BE2C (cell line): Measurements from ENCODE around the gene BCL2L13.

Experiments used
- DNase-seq: peaks from one replicate; pipeline ENCODE4 v3.0.0-alpha.2; 2020
- H3K27me3 ChIP-seq: fragments of 250-450 bp; sonication (Bioruptor Pico); 2 replicates; pipeline ENCODE4 v1.5.1; 2020; ENCODE audit warnings: mild to moderate bottlenecking
- H3K36me3 ChIP-seq: fragments of 250-450 bp; sonication (Bioruptor Pico); 2 replicates; pipeline ENCODE4 v1.5.1; 2020; ENCODE audit warnings: mild to moderate bottlenecking
- H3K4me1 ChIP-seq: fragments of 250-450 bp; sonication (Bioruptor Pico); 2 replicates; pipeline ENCODE4 v1.5.1; 2020
- H3K4me3 ChIP-seq: 2 replicates; pipeline ENCODE4 v1.5.1; 2011; ENCODE audit warnings: low read depth, low read length
- H3K9me3 ChIP-seq: fragments of 250-450 bp; sonication (Bioruptor Pico); 2 replicates; pipeline ENCODE4 v1.5.1; 2020
- CTCF ChIP-seq: IDR thresholded peaks from 2 replicates; pipeline ENCODE4 v1.5.1; 2012; ENCODE audit warnings: mild to moderate bottlenecking, low read depth, low read length

BCL2L13 gene

GRCh38 chr22:17672417-17672991 lies 33.9 kb downstream of the BCL2L13 start:
- TF ChIP-seq CTCF, result no peak
- peak overlapping the region; percentile 10 for H3K4me3 ChIP-seq
- DNase-seq, result peak; percentile 24

GRCh38 chr22:17674152-17674551 lies 35.6 kb downstream of the BCL2L13 start:
- no peak for DNase-seq
- no peaks in the 10 kb centered on the region for H3K27me3 ChIP-seq
- TF ChIP-seq CTCF, result no peak

More at GRCh38 chr22:17672417-17672991, 33.9 kb downstream of the BCL2L13 start:
- Histone ChIP-seq H3K27me3 (no peaks in the 10 kb centered on the region), H3K4me1 (peaks cover 28% of the 10 kb centered on the region), H3K9me3 (no peaks in the 10 kb centered on the region), H3K36me3 (peaks cover 11% of the 10 kb centered on the region)

GRCh38 chr22:17675584-17675983 lies 37.0 kb downstream of the BCL2L13 start:
- Histone ChIP-seq H3K4me1 (peaks cover 22% of the 10 kb centered on the region), H3K27me3 (no peaks in the 10 kb centered on the region), H3K36me3 (peaks cover 2% of the 10 kb centered on the region), H3K9me3 (no peaks in the 10 kb centered on the region), H3K4me3 (no peak overlapping the region)
- no peak for DNase-seq
- no peak for TF ChIP-seq CTCF

More at GRCh38 chr22:17674152-17674551, 35.6 kb downstream of the BCL2L13 start:
- Histone ChIP-seq H3K9me3 (no peaks in the 10 kb centered on the region), H3K4me1 (peaks cover 28% of the 10 kb centered on the region), H3K36me3 (peaks cover 9% of the 10 kb centered on the region), H3K4me3 (no peak overlapping the region)

- no peaks in the 10 kb centered on the region for H3K9me3 ChIP-seq
- H3K36me3 ChIP-seq, result peaks cover 1% of the 10 kb centered on the region; the same call in 1 of the 2 replicates
- no peak for DNase-seq
- TF ChIP-seq CTCF, result no peak
- H3K27me3 ChIP-seq, result no peaks in the 10 kb centered on the region
- H3K4me1 ChIP-seq, result no peaks in the 10 kb centered on the region; the same call in 1 of the 2 replicates
- H3K4me3 ChIP-seq, result no peak overlapping the region
These were observed 40.3 kb downstream of the BCL2L13 start for GRCh38 chr22:17678817-17679385.

- no peaks in the 10 kb centered on the region for H3K27me3 ChIP-seq
- no peaks in the 10 kb centered on the region for H3K9me3 ChIP-seq
- peaks cover 15% of the 10 kb centered on the region for H3K36me3 ChIP-seq
- no peak for DNase-seq
- no peak overlapping the region for H3K4me3 ChIP-seq
- no peak for TF ChIP-seq CTCF
- no peaks in the 10 kb centered on the region for H3K4me1 ChIP-seq
These were observed 45.7 kb downstream of the BCL2L13 start for GRCh38 chr22:17684245-17684644.

GRCh38 chr22:17692841-17693240 lies 54.3 kb downstream of the BCL2L13 start:
- TF ChIP-seq CTCF, result no peak
- no peaks in the 10 kb centered on the region for H3K4me1 ChIP-seq
- H3K36me3 ChIP-seq, result peaks cover 14% of the 10 kb centered on the region
- H3K27me3 ChIP-seq, result no peaks in the 10 kb centered on the region
- no peak for DNase-seq
- no peaks in the 10 kb centered on the region for H3K9me3 ChIP-seq
- no peak overlapping the region for H3K4me3 ChIP-seq
